SU-DHL-6 (cell line): ENCODE data around the gene POLR2H.

Experiments used
- EZH2phosphoT487 ChIP-seq: fragments of 200-600 bp; sonication (generic), shearing (Covaris generic); conservative IDR thresholded peaks from 2 replicates; pipeline ENCODE4 v1.6.1; 2018; ENCODE audit warnings: mild to moderate bottlenecking, antibody characterized with exemption, low read length, moderate library complexity, mixed read lengths
- TF ChIP-seq, protein P1 (sequence below): fragments of 200-600 bp; sonication (generic); IDR thresholded peaks from one replicate; pipeline ENCODE4 v1.5.1; 2017; ENCODE audit warnings: antibody characterized with exemption, mild to moderate bottlenecking, low read length, moderate library complexity; ENCODE audit not compliant: insufficient read depth, poor library complexity, severe bottlenecking

- no peak for TF ChIP-seq EZH2phosphoT487
- TF ChIP-seq, protein P1, sequence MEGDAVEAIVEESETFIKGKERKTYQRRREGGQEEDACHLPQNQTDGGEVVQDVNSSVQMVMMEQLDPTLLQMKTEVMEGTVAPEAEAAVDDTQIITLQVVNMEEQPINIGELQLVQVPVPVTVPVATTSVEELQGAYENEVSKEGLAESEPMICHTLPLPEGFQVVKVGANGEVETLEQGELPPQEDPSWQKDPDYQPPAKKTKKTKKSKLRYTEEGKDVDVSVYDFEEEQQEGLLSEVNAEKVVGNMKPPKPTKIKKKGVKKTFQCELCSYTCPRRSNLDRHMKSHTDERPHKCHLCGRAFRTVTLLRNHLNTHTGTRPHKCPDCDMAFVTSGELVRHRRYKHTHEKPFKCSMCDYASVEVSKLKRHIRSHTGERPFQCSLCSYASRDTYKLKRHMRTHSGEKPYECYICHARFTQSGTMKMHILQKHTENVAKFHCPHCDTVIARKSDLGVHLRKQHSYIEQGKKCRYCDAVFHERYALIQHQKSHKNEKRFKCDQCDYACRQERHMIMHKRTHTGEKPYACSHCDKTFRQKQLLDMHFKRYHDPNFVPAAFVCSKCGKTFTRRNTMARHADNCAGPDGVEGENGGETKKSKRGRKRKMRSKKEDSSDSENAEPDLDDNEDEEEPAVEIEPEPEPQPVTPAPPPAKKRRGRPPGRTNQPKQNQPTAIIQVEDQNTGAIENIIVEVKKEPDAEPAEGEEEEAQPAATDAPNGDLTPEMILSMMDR, result no peak
Measured at GRCh38 chr3:184373422-184373821, 11.9 kb downstream of the POLR2H start.
